Liver (tissue), 9 donors: Measurements from ENCODE around the gene CNP. TPM values are rescaled to one million over a fixed set of nuclear protein-coding genes. Genes with fewer than 3 reads are reported as not detected.
A peak's percentile ranks its signal among the peaks of the same experiment; 100 is the strongest.

ENCODE experiments used
- DNase-seq: peaks from one replicate; pipeline ENCODE4 v3.0.0-alpha.2; 2017; ENCODE audit warnings: low spot score
- H3K27ac ChIP-seq, 2 donors: one replicate each; pipeline ENCODE4 v1.7.0; 2013; ENCODE audit warnings: inconsistent platforms in 2 of 2, low read length in 2 of 2, control low read depth in 1 of 2, low read depth in 1 of 2, mild to moderate bottlenecking in 1 of 2
- H3K27me3 ChIP-seq, 4 donors: one replicate each; pipeline versions ENCODE4 v1.6.1 to v1.7.0; 2013; ENCODE audit warnings: low read length in 3 of 4, inconsistent platforms in 1 of 4, mild to moderate bottlenecking in 1 of 4, moderate library complexity in 1 of 4; ENCODE audit not compliant: control insufficient read depth in 4 of 4, insufficient read depth in 4 of 4
- H3K36me3 ChIP-seq, 4 donors: one replicate each; pipeline versions ENCODE4 v1.6.1 to v1.7.0; 2013; ENCODE audit warnings: low read length in 3 of 4, mild to moderate bottlenecking in 3 of 4, low read depth in 1 of 4, moderate library complexity in 1 of 4; ENCODE audit not compliant: control insufficient read depth in 4 of 4, insufficient read depth in 3 of 4
- H3K4me1 ChIP-seq, 4 donors: one replicate each; pipeline versions ENCODE4 v1.6.1 to v1.7.0; 2013; ENCODE audit warnings: low read length in 3 of 4, mild to moderate bottlenecking in 3 of 4, moderate library complexity in 1 of 4; ENCODE audit not compliant: control insufficient read depth in 4 of 4, insufficient read depth in 4 of 4
- H3K4me3 ChIP-seq, 3 donors: one replicate each; pipeline versions ENCODE4 v1.6.1 to v1.7.0; 2013; ENCODE audit warnings: low read length in 3 of 3, control low read depth in 1 of 3, low read depth in 1 of 3, mild to moderate bottlenecking in 1 of 3
- H3K9ac ChIP-seq, 2 donors: one replicate each; pipeline ENCODE4 v1.7.0; 2013; ENCODE audit warnings: low read length in 2 of 2, mild to moderate bottlenecking in 2 of 2, moderate library complexity in 2 of 2, control low read depth in 1 of 2, low read depth in 1 of 2
- H3K9me3 ChIP-seq, 4 donors: one replicate each; pipeline versions ENCODE4 v1.6.1 to v1.7.0; 2013; ENCODE audit warnings: low read length in 3 of 4; ENCODE audit not compliant: control insufficient read depth in 4 of 4
- ATF3 ChIP-seq: IDR thresholded peaks from 2 replicates; pipeline ENCODE4 v1.6.1; 2016; ENCODE audit warnings: antibody characterized with exemption
- CTCF ChIP-seq: fragments of 150-350 bp; IDR thresholded peaks from 2 replicates; pipeline ENCODE4 v1.5.1; 2017; ENCODE audit warnings: improper control_type of control experiment, low read depth, low read length; ENCODE audit not compliant: missing input control
- EGR1 ChIP-seq, 2 donors: IDR thresholded peaks; 2 replicates each; pipeline ENCODE4 v1.6.1; 2016 to 2018; ENCODE audit warnings: antibody characterized with exemption in 2 of 2, low read depth in 2 of 2
- FOXA1 ChIP-seq: IDR thresholded peaks from 2 replicates; pipeline ENCODE4 v1.6.1; 2016; ENCODE audit warnings: antibody characterized with exemption
- FOXA2 ChIP-seq: IDR thresholded peaks from 2 replicates; pipeline ENCODE4 v1.6.1; 2016; ENCODE audit warnings: antibody characterized with exemption
- GABPA ChIP-seq, 2 donors: IDR thresholded peaks in 1 of 2; conservative IDR thresholded peaks in 1 of 2; 2 replicates each; pipeline ENCODE4 v1.6.1; 2016; ENCODE audit warnings: antibody characterized with exemption in 2 of 2, mild to moderate bottlenecking in 1 of 2, moderate library complexity in 1 of 2
- HNF4A ChIP-seq, 2 donors: conservative IDR thresholded peaks; 2 replicates each; pipeline ENCODE4 v1.6.1; 2016; ENCODE audit warnings: antibody characterized with exemption in 2 of 2, mild to moderate bottlenecking in 2 of 2
- HNF4G ChIP-seq: IDR thresholded peaks from 2 replicates; pipeline ENCODE4 v1.6.1; 2016; ENCODE audit warnings: antibody characterized with exemption
- JUND ChIP-seq, 2 donors: IDR thresholded peaks; 2 replicates each; pipeline ENCODE4 v1.6.1; 2016; ENCODE audit warnings: antibody characterized with exemption in 2 of 2
- MAX ChIP-seq: IDR thresholded peaks from 2 replicates; pipeline ENCODE4 v1.6.1; 2016; ENCODE audit warnings: antibody characterized with exemption
- NR2F2 ChIP-seq: IDR thresholded peaks from 2 replicates; pipeline ENCODE4 v1.6.1; 2016; ENCODE audit warnings: antibody characterized with exemption
- RAD21 ChIP-seq, 2 donors: IDR thresholded peaks; 2 replicates each; pipeline ENCODE4 v1.6.1; 2016; ENCODE audit warnings: antibody characterized with exemption in 2 of 2, mild to moderate bottlenecking in 2 of 2
- REST ChIP-seq: IDR thresholded peaks from 2 replicates; pipeline ENCODE4 v1.6.1; 2016; ENCODE audit warnings: antibody characterized with exemption, mild to moderate bottlenecking
- RXRA ChIP-seq, 2 donors: IDR thresholded peaks; 2 replicates each; pipeline ENCODE4 v1.6.1; 2017 to 2018; ENCODE audit warnings: antibody characterized with exemption in 2 of 2, mild to moderate bottlenecking in 1 of 2
- SP1 ChIP-seq: IDR thresholded peaks from 2 replicates; pipeline ENCODE4 v1.6.1; 2018; ENCODE audit warnings: antibody characterized with exemption, mild to moderate bottlenecking
- TAF1 ChIP-seq: conservative IDR thresholded peaks from 2 replicates; pipeline ENCODE4 v1.6.1; 2016; ENCODE audit warnings: antibody characterized with exemption, mild to moderate bottlenecking
- YY1 ChIP-seq: IDR thresholded peaks from 2 replicates; pipeline ENCODE4 v1.6.1; 2016; ENCODE audit warnings: antibody characterized with exemption, mild to moderate bottlenecking
- ZBTB33 ChIP-seq: IDR thresholded peaks from 2 replicates; pipeline ENCODE4 v1.6.1; 2016; ENCODE audit warnings: antibody characterized with exemption
- WGBS: extraction: QIAGEN DNeasy Blood & Tissue Kit; methylation state at CpG from one replicate; pipeline ENCODE4 v1.1.7; 2013; 5-methylcytosine and 5-hydroxymethylcytosine counted together
- polyA plus RNA-seq, 2 donors: library from polyadenylated mRNA; stranded (reverse) in 1 of 2; unstranded in 1 of 2; fragments of 200-250 nt in 1 of 2; fragments of >200 nt in 1 of 2; fragmentation: Nextera tagmentation in 1 of 2; extraction: Ambion mirVana in 1 of 2; gene quantifications; one replicate each; pipeline versions ENCODE4 v1.2.1 to v1.2.3, GENCODE V29; 2013 to 2015
- total RNA-seq, 2 donors: library from RNA; depleted of rRNA; stranded (reverse); fragments of >200 nt; gene quantifications; one replicate each; pipeline ENCODE4 v1.2.3, GENCODE V29; 2014
- donor health status: healthy.
- donor health status: healthy.
- donor health status: healthy.
- donor health status: healthy.
- donor health status: healthy.

CNP gene
- total and polyA plus RNA-seq, 4 donors: 25.3 to 38.3 (median 30.2) TPM

GRCh38 chr17:41917679-41918313 is 48.8 kb upstream of the CNP start:
- H3K9ac ChIP-seq: peak overlapping the region; percentile 18 to 98
- TF ChIP-seq HNF4A (conservative IDR thresholded peaks at IDR 0.05) (no peak), ATF3 (no peak), NR2F2 (no peak), YY1 (no peak), FOXA2 (no peak), MAX (no peak), FOXA1 (no peak), EGR1 (IDR thresholded peaks at IDR 0.05; ENCODE audit: low read depth in 2 of 2) (no peak), GABPA (IDR thresholded peaks at IDR 0.05 in 1 of 2, conservative IDR thresholded peaks at IDR 0.05 in 1 of 2) (no peak), HNF4G (no peak), RAD21 (IDR thresholded peaks at IDR 0.05) (no peak), RXRA (IDR thresholded peaks at IDR 0.05) (no peak), SP1 (no peak), CTCF (no peak), REST (no peak), ZBTB33 (no peak), JUND (IDR thresholded peaks at IDR 0.05) (no peak), TAF1 (no peak)
- H3K27me3 ChIP-seq: no peaks in the 10 kb centered on the region
- peak; percentile 80 for DNase-seq
- peak overlapping the region; percentile 81 to 93 (median 93) for H3K4me3 ChIP-seq
- peak overlapping the region; percentile 80 to 94 for H3K27ac ChIP-seq
- H3K36me3 ChIP-seq: peaks cover 0 to 2% (median 0%) of the 10 kb centered on the region in 4 donors
- 7% methylated on average over 26 of the region's 26 CpGs for WGBS
- H3K4me1 ChIP-seq: peaks cover 12 to 44% (median 33%) of the 10 kb centered on the region in 4 donors
- no peaks in the 10 kb centered on the region for H3K9me3 ChIP-seq
